CD4-positive, alpha-beta T cell treated with Interleukin-6 at 100 ng/mL for 8 hours (primary cell): Measurements from ENCODE around the gene VKORC1.
"Not testable (repeated sequence)": the region's sequence is repeated elsewhere in the genome, so short reads cannot be mapped to it uniquely, and the experiment has no call there.

Source experiments
- DNase-seq: peaks from one replicate; pipeline ENCODE4 v3.0.0-alpha.2; 2020; ENCODE audit warnings: mixed read lengths, low spot score

VKORC1 gene

GRCh38 chr16:31107465-31107867 lies 12.9 kb upstream of the VKORC1 start:
- no peak for DNase-seq

- DNase-seq: no peak
Observed at GRCh38 chr16:31106509-31107464, 12.2 kb upstream of the VKORC1 start.

GRCh38 chr16:31105677-31106213 lies 11.1 kb upstream of the VKORC1 start:
- peak; percentile 67 for DNase-seq

GRCh38 chr16:31100876-31101641 lies 6.5 kb upstream of the VKORC1 start:
- not testable (repeated sequence) for DNase-seq

GRCh38 chr16:31099860-31100638 lies 5.5 kb upstream of the VKORC1 start:
- DNase-seq: no peak

- DNase-seq: no peak
Observed at GRCh38 chr16:31094088-31094423, 541 bp downstream of the VKORC1 start.

GRCh38 chr16:31093132-31093703 lies 1.4 kb downstream of the VKORC1 start:
- no peak for DNase-seq

- no peak for DNase-seq
Observed at GRCh38 chr16:31092330-31092729, 2.3 kb downstream of the VKORC1 start.

GRCh38 chr16:31090540-31090939 lies 4.1 kb downstream of the VKORC1 start:
- DNase-seq: no peak

GRCh38 chr16:31089199-31089598 lies 5.4 kb downstream of the VKORC1 start:
- no peak for DNase-seq

- DNase-seq: no peak
Observed at GRCh38 chr16:31088459-31089183, 6.0 kb downstream of the VKORC1 start, which contains the start of gene PRSS53. TSS of gene PRSS53 (minus strand) at chr16:31088943. CDS start at chr16:31088809, 134 bp downstream.

GRCh38 chr16:31087971-31088370 lies 6.6 kb downstream of the VKORC1 start:
- no peak for DNase-seq

GRCh38 chr16:31087481-31087880 lies 7.1 kb downstream of the VKORC1 start:
- DNase-seq: no peak

- no peak for DNase-seq
Observed at GRCh38 chr16:31086629-31086906, 8.0 kb downstream of the VKORC1 start.

GRCh38 chr16:31085873-31086628 lies 8.5 kb downstream of the VKORC1 start:
- DNase-seq: no peak

GRCh38 chr16:31085411-31085810 lies 9.2 kb downstream of the VKORC1 start:
- DNase-seq: no peak

- no peak for DNase-seq
Observed at GRCh38 chr16:31084584-31085302, 9.9 kb downstream of the VKORC1 start.

- no peak for DNase-seq
Observed at GRCh38 chr16:31083981-31084380, 10.6 kb downstream of the VKORC1 start.

- no peak for DNase-seq
Observed at GRCh38 chr16:31083556-31083955, 11.0 kb downstream of the VKORC1 start.

GRCh38 chr16:31083081-31083480 lies 11.5 kb downstream of the VKORC1 start:
- no peak for DNase-seq
